HG02870 (cell line): ENCODE results near the gene SF3A1.

ENCODE experiments used
- ATAC-seq: cut with Tn5 transposase; IDR thresholded peaks from one replicate; pipeline ENCODE4 v1.9.1; 2021; ENCODE audit warnings: mild to moderate bottlenecking, moderate library complexity; ENCODE audit not compliant: unreplicated experiment

SF3A1 gene

GRCh38 chr22:30386608-30386959 is 29.9 kb upstream of the SF3A1 start:
- no peak for ATAC-seq

- no peak for ATAC-seq
These were observed 29.2 kb upstream of the SF3A1 start for GRCh38 chr22:30385942-30386341.

GRCh38 chr22:30383061-30383460 is 26.4 kb upstream of the SF3A1 start:
- no peak for ATAC-seq

GRCh38 chr22:30382340-30382739 is 25.6 kb upstream of the SF3A1 start:
- ATAC-seq, result no peak

- no peak for ATAC-seq
These were observed 24.6 kb upstream of the SF3A1 start for GRCh38 chr22:30381264-30381663.

DNA sequence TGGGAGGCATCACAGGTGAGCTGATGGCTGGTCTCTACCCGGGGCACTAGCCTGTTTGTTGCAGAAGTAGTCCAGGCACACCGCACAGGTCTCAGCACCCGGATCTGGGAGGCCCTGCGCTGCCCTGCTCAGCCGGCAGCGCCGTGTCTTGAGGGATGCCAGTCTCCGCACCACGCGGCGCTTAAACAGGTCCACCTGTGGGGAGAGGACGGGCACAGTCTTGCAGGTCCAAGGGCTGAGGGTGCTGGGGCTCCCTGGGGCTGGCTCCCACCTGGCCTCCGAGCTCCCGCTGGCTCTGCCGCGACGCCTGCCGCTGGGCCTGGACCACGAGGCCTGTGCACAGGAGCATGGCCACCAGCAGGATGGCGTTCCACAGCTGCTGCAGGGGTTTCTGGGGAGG is 23.3 kb upstream of the SF3A1 start:
- no peak for ATAC-seq

DNA sequence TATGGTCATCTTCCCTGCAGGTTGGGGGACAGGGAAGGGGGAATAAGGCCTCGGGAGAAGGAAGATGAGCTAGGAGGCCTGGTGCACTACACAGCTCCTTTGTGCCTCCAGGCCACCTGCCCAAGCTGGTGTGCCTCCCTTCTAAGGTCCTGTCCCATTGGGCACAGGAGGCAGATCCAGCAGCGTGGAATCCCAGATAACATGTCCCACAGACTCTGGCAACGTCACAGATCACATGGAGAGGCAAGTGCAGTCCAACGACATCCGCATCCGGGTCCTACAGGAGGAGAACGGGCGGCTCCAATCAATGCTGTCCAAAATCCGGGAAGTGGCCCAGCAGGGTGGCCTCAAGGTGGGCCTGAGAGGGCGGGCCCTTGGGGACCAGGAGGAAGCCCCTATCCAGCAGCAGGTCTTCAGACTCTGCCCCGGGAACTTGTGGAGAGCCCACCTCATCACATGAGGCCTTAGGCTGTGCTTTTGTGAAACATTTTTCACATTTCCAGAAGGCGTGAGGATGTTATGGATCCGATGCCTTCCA is 18.7 kb upstream of the SF3A1 start:
- ATAC-seq, result no peak

DNA sequence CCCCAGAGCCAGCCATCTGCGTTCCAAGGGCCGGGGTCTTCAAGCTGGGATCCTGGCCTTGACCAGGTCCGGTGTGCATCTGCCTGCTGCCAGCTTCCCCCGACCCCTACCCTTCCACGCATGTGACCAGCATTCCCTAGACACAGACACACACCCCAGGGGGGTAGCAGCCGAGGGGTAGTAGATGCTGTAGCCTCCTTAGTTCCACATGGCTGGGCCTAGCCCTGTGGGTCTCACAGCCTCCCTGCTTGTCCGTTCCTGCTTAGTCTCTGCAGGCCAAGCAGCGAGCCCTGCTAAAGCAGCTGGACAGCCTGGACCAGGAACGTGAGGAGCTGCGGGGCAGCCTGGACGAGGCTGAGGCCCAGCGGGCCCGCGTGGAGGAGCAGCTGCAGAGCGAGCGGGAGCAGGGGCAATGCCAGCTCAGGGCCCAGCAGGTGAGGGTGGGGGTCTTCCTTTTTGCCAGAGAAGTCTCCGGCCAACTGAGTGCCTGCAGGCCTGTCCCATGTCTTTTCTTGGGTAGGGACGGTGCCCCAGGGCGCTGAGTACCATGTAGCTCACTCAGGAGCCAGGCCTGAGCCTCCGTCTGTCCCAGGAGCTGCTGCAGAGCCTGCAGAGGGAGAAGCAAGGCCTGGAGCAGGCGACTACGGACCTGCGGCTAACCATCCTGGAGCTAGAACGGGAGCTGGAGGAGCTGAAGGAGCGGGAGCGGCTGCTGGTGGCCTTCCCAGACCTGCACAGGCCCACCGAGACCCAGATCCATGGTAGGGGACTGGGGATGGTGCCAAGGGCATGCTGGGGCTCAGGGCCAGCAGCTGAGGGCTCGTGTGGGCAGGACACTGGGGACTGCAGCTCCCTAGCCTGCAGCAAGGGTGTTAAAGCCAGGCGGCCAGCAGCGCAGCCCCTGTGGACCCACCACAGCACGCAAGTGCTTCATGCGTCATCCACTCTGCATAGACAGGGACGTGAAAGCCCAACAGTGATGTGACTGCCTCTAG is 16.9 kb upstream of the SF3A1 start:
- no peak for ATAC-seq

GRCh38 chr22:30372915-30373314 is 16.2 kb upstream of the SF3A1 start:
- no peak for ATAC-seq

- no peak for ATAC-seq
These were observed 15.3 kb upstream of the SF3A1 start for GRCh38 chr22:30371981-30372380.

- ATAC-seq, result no peak
These were observed 14.6 kb upstream of the SF3A1 start for GRCh38 chr22:30371321-30371720.

- ATAC-seq, result no peak
These were observed 14.0 kb upstream of the SF3A1 start for GRCh38 chr22:30370641-30371230.

- ATAC-seq, result no peak
These were observed 11.7 kb upstream of the SF3A1 start for GRCh38 chr22:30368420-30368819.

DNA sequence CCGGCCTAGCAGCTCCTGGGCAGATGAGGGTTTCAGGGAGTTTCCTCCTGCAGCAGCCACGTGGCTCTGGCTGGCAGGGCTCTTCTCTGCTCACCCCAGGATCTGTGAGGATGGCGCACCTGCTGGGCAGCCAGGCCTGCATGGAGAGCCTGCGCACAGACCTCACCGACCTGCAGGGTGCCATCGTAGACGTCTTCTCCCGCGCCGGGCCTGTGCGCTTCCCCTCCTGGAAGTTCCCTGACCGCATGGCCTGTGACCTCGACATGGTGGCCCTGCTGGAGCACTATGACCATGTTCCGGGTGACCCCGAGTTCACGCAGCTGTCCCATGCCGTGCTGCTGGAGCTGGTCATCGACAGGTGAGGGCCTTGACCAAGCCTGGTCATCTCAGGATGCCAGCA is 9.2 kb upstream of the SF3A1 start:
- no peak for ATAC-seq

GRCh38 chr22:30362651-30363281 is 6.1 kb upstream of the SF3A1 start:
- no peak for ATAC-seq

DNA sequence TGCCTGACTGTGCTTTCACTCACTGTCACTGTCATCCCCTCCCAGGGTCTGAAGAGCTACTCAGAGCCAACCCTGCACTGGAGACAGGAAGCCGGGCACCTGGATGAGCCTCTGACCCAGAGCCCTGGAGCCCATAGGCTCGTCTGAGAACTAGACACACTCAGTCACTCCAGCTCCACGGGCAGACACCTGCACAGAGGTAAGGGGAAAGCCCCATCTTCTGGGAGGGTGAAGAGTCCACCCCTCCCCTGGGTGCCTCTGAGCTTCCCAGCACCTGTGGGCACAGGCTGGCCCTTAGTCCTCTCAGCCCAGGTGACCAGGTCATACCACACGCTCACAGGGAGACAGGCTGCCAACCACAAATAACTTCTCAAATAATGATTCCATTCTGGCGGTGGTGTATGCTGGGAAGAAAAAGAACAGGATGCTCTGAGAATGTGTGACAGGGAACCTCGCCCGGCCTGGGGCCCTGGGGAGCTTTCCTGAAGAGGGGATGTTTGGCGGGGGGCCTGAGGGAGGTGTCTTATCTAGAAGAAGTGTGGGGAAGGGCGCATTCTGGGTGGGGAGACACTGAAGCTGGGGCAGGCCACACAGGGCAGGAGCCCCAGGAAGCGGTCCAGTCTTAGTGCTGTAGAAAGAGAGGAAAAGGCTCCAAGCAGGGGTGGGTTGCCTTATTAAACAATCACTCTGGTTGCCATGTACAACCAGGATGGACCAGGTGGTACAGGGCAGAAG is 5.4 kb upstream of the SF3A1 start:
- ATAC-seq, result no peak

- no peak for ATAC-seq
These were observed 1.8 kb upstream of the SF3A1 start for GRCh38 chr22:30358541-30358940.

GRCh38 chr22:30357650-30358215 is 1.0 kb upstream of the SF3A1 start:
- ATAC-seq, result no peak

GRCh38 chr22:30357236-30357570 is 509 bp upstream of the SF3A1 start:
- ATAC-seq, result no peak

DNA sequence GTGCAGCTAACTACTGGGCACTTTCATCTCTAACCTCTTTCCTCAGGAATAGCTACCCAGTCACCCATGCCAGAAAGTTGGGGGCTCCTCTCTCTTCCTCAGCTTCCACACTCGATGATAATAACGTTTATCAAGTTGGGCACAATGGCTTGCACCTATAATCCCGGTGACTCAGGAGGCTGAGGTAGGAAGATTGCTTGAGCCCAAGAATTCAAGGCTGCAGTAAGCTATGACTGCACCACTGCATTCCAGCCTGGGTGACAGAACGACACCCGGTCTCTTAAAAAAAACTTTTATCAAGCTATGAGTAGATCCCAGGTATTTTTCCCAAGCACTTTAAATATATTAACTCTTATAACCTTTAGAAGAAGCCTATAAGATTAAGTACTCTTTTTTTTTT is 2.0 kb downstream of the SF3A1 start:
- no peak for ATAC-seq

GRCh38 chr22:30351226-30351625 is 5.5 kb downstream of the SF3A1 start:
- no peak for ATAC-seq
